ENCODE measurements around the gene ELP5. TPM values are rescaled to one million over a fixed set of nuclear protein-coding genes. Genes with fewer than 3 reads are reported as not detected.
A peak's percentile ranks its signal among the peaks of the same experiment; 100 is the strongest.

ELP5 gene
- total RNA-seq, 8 experiments from 2014 or later: 30.5 to 62.7 (median 51.5) TPM

DNA sequence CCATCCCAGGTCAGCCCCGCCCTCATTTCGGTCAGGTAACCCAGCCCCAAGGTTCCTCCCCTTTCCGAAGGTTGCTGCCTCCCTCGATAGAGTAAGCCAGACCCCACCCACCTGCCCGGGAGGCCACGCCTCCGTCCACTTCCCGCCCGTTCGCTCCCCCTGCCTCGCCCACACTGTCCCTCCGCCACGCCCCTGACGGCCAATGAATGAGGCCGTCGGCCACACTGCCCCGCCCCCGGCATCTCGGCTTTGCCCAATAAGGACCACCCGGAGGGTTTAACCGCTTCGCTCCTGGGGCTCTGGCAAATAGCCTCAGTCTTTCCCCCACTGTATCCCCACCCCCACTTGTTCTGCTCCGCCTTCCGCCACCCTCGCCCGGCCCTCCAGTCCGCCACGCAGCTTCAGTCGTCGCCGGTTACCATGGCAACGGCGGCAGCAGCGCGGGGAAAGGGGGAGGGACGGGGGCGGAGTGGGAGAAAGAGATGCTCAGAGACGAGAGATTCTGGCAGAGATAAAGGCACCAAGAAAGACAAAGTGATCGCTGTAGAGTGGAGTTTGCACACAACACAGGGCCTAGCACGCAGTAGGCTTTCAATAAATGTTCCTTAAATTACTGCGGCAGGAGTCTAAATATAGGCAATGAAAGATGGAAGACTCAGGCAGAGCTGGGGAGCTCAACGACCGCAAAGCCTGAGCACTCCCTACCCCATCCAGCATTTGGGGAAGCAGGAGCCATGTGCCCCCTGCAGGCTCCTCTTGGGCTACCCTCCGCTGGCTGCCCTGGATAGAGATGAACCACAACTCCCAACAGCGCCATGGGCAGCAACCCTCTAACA lies 37.5 kb upstream of the ELP5 start:
- in situ Hi-C loops (cut with MboI; ENCODE audit: low pct_unique_long_range_greater_than_20kb in 2 of 9, low sequenced_read_pairs in 9 of 9, unreplicated experiment in 9 of 9): no loop called here
- Histone ChIP-seq H3K4me1 (replicated peaks in 1 of 2) (peaks cover 29 to 36% of the 10 kb centered on the region in 2 donors), H3K4me3 (peak overlapping the region; percentile 53 to 62 (median 56)), H3K27ac (peak overlapping the region; percentile 96 to 98)
- peak; percentile 72 to 81 (median 76) for ATAC-seq (replicated peaks in 6 of 8)
- WGBS, 10 experiments: 0% methylated on average over 1 to 2 of the region's 45 CpGs; no CpG with 5 or more reads in 6 of the 10 experiments

- peak overlapping the region; percentile 53 to 62 (median 56) for H3K4me3 ChIP-seq
- peak overlapping the region; percentile 80 to 88 for H3K27ac ChIP-seq
- ATAC-seq (replicated peaks in 6 of 8): peak in 4 of 8 experiments; percentile 0 to 1 (median 0)
- in situ Hi-C loops (cut with MboI; ENCODE audit: low pct_unique_long_range_greater_than_20kb in 2 of 9, low sequenced_read_pairs in 9 of 9, unreplicated experiment in 9 of 9): no loop called here
- H3K4me1 ChIP-seq (replicated peaks in 1 of 2): peaks cover 29 to 37% of the 10 kb centered on the region in 2 donors
- WGBS, 10 experiments: 0% methylated on average over 1 to 5 of the region's 9 CpGs; no CpG with 5 or more reads in 4 of the 10 experiments
Measured at GRCh38 chr17:7215136-7215638, 36.8 kb upstream of the ELP5 start.

- WGBS, 10 experiments: 0% methylated on average over 1 of the region's 10 CpGs; no CpG with 5 or more reads in 9 of the 10 experiments
- Histone ChIP-seq H3K4me1 (replicated peaks in 1 of 2) (peaks cover 34 to 41% of the 10 kb centered on the region in 2 donors), H3K4me3 (peak overlapping the region; percentile 53 to 62 (median 56)), H3K27ac (peak overlapping the region; percentile 80 to 88)
- ATAC-seq (replicated peaks in 6 of 8): no peak
- in situ Hi-C loops (cut with MboI; ENCODE audit: low pct_unique_long_range_greater_than_20kb in 2 of 9, low sequenced_read_pairs in 9 of 9, unreplicated experiment in 9 of 9): no loop called here
Measured at GRCh38 chr17:7215652-7216180, 36.3 kb upstream of the ELP5 start.

GRCh38 chr17:7216242-7217112 lies 35.5 kb upstream of the ELP5 start:
- in situ Hi-C loops (cut with MboI; ENCODE audit: low pct_unique_long_range_greater_than_20kb in 2 of 9, low sequenced_read_pairs in 9 of 9, unreplicated experiment in 9 of 9): no loop called here

DNA sequence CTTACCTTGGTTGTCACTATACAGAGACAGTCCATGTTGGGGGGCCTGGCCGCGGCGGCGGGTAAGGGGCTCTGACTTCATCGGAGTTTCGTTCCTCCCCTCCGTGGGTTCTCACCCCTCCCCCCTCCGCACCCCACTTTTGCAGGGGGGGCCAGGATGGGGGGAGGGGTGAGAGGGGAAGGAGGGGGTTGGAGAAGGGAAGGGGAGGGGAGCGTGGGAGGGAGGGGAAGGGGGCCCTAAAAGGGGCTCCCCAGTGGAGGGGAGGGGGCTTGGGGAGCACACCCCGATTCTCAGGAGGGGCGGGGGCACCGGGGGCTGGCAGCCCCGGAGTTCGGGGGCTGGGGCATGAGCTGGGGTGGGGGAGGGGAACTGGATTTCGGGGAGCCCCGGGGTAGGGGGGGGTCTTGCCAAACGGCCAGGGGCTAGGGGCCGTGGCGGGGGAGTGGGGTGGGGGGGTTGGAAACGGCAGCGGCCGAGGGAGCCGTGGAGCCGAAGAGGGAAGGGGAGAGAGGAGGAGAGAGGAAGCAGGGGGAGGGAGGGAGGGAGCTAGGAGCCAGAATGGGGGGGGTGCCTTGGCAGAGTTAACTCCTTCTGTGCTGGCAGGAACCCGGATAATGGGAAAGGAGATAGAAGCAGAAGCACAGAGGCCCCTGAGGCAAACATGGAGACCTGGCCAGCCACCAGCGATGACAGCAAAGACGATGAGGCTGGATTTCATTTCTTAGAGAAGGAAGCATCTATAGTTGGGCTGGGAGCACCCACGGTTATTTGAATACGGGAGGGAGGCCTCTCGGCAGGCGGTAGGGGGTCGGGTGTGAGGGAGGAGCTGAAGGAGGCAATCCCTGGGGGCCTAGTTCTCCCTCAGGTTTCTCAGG lies 34.7 kb upstream of the ELP5 start:
- WGBS, 10 experiments: 0 to 20% methylated on average over 1 to 2 of the region's 32 CpGs; no CpG with 5 or more reads in 8 of the 10 experiments
- Histone ChIP-seq H3K27ac (peak overlapping the region; percentile 71 to 75), H3K4me3 (peak overlapping the region; percentile 53 to 62 (median 56)), H3K4me1 (replicated peaks in 1 of 2) (peaks cover 26 to 35% of the 10 kb centered on the region in 2 donors)
- no peak for ATAC-seq (replicated peaks in 6 of 8)
- in situ Hi-C loops (cut with MboI; ENCODE audit: low pct_unique_long_range_greater_than_20kb in 2 of 9, low sequenced_read_pairs in 9 of 9, unreplicated experiment in 9 of 9): no loop called here

More at GRCh38 chr17:7216242-7217112, 35.5 kb upstream of the ELP5 start:
- Histone ChIP-seq H3K4me3 (peak overlapping the region; percentile 53 to 62 (median 56)), H3K27ac (peak overlapping the region; percentile 46 to 69), H3K4me1 (replicated peaks in 1 of 2) (peaks cover 33 to 41% of the 10 kb centered on the region in 2 donors)
- ATAC-seq (replicated peaks in 6 of 8): no peak
- WGBS, 10 experiments: 0% methylated on average over 1 of the region's 7 CpGs; no CpG with 5 or more reads in 8 of the 10 experiments

GRCh38 chr17:7218166-7218565 lies 33.8 kb upstream of the ELP5 start:
- Histone ChIP-seq H3K27ac (peak overlapping the region; percentile 71 to 75), H3K4me1 (replicated peaks in 1 of 2) (peaks cover 19 to 30% of the 10 kb centered on the region in 2 donors), H3K4me3 (peak overlapping the region; percentile 40 to 62 (median 56))
- no peak for ATAC-seq (replicated peaks in 6 of 8)
- WGBS, 10 experiments: 0 to 100% (median 50%) methylated on average over 1 of the region's 6 CpGs; no CpG with 5 or more reads in 6 of the 10 experiments
- in situ Hi-C loops (cut with MboI; ENCODE audit: low pct_unique_long_range_greater_than_20kb in 2 of 9, low sequenced_read_pairs in 9 of 9, unreplicated experiment in 9 of 9): no loop called here

- WGBS, 10 experiments: 0 to 82% methylated on average over 1 to 4 of the region's 6 CpGs; no CpG with 5 or more reads in 8 of the 10 experiments
- H3K27ac ChIP-seq: no peak overlapping the region
- ATAC-seq (replicated peaks in 6 of 8): no peak
- no peak overlapping the region for H3K4me3 ChIP-seq
- in situ Hi-C loops (cut with MboI; ENCODE audit: low pct_unique_long_range_greater_than_20kb in 2 of 9, low sequenced_read_pairs in 9 of 9, unreplicated experiment in 9 of 9): no loop called here
- H3K4me1 ChIP-seq (replicated peaks in 1 of 2): peaks cover 14 to 25% of the 10 kb centered on the region in 2 donors
Measured at GRCh38 chr17:7218758-7219157, 33.3 kb upstream of the ELP5 start.

GRCh38 chr17:7219229-7219811 lies 32.7 kb upstream of the ELP5 start:
- H3K4me1 ChIP-seq (replicated peaks in 1 of 2): peaks cover 14 to 25% of the 10 kb centered on the region in 2 donors
- 0 to 100% (median 36%) methylated on average over 1 to 7 of the region's 12 CpGs; no CpG with 5 or more reads in 2 of the 10 experiments for WGBS, 10 experiments
- no peak for ATAC-seq (replicated peaks in 6 of 8)
- in situ Hi-C loops (cut with MboI; ENCODE audit: low pct_unique_long_range_greater_than_20kb in 2 of 9, low sequenced_read_pairs in 9 of 9, unreplicated experiment in 9 of 9): no loop called here
- peak overlapping the region; percentile 72 to 91 (median 78) for H3K4me3 ChIP-seq
- peak overlapping the region in 1 of 2 donors; percentile 77 for H3K27ac ChIP-seq

- Histone ChIP-seq H3K4me3 (peak within 1 kb of the TSS; percentile 72 to 91 (median 78)), H3K4me1 (replicated peaks in 1 of 2) (peaks cover 14 to 25% of the 10 kb centered on the region in 2 donors), H3K27ac (peak within 1 kb of the TSS; percentile 68 to 77)
- ATAC-seq (replicated peaks in 6 of 8): peak; percentile 58 to 75 (median 70)
- in situ Hi-C loops (cut with MboI; ENCODE audit: low pct_unique_long_range_greater_than_20kb in 2 of 9, low sequenced_read_pairs in 9 of 9, unreplicated experiment in 9 of 9): no loop called here
- whole genome bisulfite sequencing, 10 experiments: 0 to 1% (median 0%) methylated on average over 2 to 12 of the region's 63 CpGs; no CpG with 5 or more reads in 5 of the 10 experiments
Measured at GRCh38 chr17:7219812-7220592, 32.0 kb upstream of the ELP5 start, which contains the start of the genes ACADVL and DLG4. Gene ACADVL, plus strand, starts transcription at chr17:7219938. Its CDS starts 47 bp downstream, at chr17:7219985. Gene DLG4, minus strand, starts transcription at chr17:7219836.

GRCh38 chr17:7220593-7221277 lies 31.3 kb upstream of the ELP5 start:
- WGBS, 10 experiments: 27 to 67% (median 60%) methylated on average over 1 to 3 of the region's 11 CpGs; no CpG with 5 or more reads in 7 of the 10 experiments
- peak in 4 of 8 experiments; percentile 4 to 34 (median 8) for ATAC-seq (replicated peaks in 6 of 8)
- in situ Hi-C loops (cut with MboI; ENCODE audit: low pct_unique_long_range_greater_than_20kb in 2 of 9, low sequenced_read_pairs in 9 of 9, unreplicated experiment in 9 of 9): no loop called here
- Histone ChIP-seq H3K4me3 (peak overlapping the region; percentile 72 to 91 (median 78)), H3K4me1 (replicated peaks in 1 of 2) (peaks cover 14 to 25% of the 10 kb centered on the region in 2 donors), H3K27ac (peak overlapping the region; percentile 68 to 77)
